Fibroblast of upper back skin (primary cell): ENCODE results near the gene TSSC4.

ENCODE experiments used
- DNase-seq: peaks from one replicate; pipeline ENCODE4 v3.0.0-alpha.2; 2013

TSSC4 gene

DNA sequence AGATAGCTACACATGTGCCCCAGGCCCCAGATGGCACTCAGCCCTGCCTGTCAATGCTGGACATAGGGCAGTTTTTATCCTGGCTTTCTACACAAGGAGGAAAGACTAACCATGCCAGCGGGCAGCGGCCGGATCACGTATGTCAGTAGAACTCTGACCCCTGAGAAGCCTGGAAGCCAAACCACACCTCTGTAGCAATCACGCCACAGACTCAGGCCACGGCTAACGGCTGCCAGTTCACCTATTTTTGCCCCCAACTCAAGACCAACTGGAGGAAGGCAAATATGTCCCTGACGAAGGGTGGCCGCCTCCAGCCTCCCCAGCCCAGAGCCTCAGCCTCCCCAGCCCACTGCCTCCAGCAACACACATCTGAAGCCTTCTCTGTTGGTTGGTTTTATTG lies 30.7 kb upstream of the TSSC4 start:
- DNase-seq: no peak

DNA sequence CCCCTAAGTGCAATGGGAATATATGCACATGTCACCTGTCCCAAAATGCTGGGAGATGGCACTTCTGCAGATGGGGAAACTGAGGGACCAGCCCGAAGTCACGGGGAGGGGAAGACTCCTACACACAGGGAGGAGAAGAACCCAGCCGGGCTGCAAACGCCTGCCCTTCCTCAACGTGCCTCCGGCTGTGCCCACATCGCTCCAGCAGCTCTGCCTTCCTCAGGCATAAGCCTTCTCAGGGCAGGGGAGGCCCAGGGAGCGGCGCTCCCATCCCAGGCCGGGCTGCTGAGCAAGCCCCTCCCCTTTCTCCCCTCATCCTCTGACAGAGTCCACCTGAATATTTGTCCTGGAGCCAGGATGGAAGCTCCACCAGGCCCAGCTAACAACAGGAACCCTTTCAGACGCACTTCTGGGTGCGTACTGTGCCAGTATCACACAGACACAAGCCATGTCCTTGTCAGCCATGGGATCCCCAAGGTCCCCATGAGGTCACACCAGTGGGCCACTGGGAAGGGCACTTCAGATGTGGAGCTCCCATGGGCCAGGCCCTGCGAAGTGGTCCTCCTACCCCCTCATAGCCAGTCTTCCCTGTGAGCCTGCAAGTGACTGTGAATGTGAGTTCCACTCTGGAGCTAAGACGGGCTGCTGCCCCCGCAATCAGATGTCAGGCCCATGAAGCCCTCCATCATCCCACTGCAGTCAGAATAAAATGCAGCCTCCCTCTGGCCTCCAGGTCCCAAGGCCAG lies 25.9 kb upstream of the TSSC4 start:
- no peak for DNase-seq

DNA sequence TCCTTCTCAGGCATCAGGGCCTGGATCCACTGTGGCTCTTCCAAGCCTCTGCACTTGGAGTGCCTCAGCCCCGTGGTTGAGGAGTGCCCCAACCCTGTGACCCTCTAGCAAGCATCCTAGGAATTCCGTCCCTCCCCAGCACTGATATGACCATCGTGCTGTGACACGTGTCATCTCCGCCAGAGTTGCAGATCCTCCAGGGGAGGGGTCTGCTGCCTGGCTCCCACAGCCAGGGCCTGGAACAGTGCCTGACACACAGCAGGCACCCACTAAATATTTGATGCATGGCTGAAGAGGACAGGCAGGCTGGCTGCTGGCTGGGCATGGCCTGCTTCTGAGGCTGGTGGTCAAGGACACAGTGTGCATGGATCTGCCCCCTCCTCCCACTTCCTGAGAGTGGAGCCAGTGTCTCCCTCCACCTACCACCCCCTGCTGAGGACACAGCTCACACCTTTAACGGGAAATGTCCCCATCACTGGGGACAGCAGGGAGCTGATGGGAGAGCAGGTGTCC lies 25.2 kb upstream of the TSSC4 start:
- DNase-seq: no peak

DNA sequence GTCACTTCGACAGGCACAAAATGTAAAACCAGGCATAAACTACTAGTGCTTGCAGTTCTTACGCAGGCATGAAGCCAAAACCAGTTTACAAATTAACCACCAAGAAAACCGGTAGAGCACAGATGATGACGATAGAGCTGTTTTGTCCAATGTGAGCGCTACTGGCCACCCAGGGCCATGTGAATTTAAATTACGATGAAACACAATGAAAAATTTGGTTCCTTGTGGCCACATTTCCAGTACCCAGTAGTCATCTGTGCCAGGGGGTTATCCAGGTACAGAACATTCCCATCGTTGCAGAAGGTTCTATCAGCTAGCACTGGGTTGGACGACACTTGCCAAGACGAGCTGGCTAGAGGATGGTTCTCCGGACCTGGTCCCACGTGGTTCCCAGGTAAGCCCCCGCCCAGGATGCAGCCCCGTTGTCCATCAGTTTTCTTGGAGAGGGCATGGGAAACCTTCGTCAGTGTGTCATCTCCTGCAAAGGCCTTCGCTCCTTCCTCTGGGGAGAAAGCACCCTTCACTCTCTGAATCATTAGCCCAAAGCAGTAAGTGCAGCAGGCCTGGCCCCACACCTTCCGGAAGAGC lies 24.5 kb upstream of the TSSC4 start:
- no peak for DNase-seq

DNA sequence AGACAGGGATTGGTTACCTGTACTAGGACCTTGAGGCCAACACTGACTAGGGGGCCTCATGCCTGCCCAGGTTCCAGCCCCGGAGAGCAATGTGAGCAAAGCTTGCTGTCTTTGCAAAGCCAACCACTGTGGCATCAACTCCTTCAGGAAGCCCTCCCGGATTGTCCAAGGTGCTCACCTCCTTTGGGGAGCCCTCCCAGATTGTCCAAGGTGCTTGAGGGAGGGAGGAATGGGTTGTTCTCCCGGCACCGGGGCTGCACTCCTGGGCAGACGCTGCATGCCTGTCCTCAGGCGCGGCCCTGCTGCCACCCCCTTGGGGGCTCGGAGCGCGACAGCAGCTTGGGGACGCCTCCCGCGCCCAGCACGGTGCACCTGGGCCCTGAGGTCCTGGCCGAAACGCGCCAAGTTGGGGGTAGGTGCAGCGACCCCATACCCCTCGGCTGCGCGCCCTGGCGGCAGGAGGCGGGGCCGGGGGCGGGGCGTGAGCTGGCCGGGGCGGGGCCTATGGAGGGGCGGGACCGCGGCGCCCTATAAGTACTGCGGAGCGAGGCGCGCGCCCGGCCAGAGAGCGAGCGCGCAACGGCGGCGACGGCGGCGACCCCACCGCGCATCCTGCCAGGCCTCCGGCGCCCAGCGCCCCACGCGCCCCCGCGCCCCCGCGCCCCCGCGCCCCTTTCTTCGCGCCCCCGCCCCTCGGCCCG lies 23.6 kb upstream of the TSSC4 start, which contains the start of gene CD81:
TSS of gene CD81 (plus strand) at position 560 of the 701 bp plus-strand sequence. CDS start 240 bp downstream, outside the sequence.
- DNase-seq: peak; percentile 31

DNA sequence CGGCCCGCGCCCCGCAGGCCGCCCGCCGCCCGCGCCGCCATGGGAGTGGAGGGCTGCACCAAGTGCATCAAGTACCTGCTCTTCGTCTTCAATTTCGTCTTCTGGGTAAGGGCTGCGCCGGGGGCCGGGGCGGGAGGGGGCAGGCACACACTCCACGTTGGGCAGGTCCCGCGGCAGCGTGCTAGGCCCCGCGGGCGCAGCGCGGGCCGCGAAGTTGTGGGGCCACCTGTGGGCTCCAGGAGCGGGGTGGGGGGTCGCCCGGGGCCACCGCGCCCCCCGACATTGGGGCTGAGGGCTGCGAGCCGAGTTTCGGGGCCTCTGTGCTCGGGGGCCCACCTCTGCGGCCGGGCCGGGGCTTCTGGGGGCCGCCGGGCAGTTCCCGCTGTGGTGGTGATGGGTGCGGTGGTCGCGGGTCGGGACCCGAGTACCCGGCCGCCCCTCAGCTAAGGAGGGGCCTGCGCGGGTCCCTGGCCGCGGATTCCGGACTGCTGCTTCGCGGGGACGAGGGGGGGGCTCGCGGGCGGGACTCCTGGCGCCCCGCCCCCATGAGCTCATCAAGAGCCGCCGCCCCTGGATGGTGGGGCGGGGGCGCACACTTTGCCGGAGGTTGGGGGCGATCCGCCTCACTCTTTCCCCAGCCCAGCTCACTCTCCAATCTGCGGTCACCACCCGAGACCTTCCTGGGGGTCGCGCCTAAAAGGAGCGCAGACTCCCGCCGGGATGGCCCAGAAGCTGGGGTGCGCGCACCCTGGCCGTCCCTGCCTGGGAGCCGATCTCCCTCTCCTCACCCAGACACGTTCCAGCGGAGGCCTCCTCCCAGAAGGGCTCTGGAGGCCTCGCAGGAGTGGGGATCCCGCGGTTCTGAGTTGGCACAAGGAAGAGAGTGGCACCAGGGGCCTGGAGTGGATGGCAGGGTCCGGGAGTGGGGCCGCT lies 22.8 kb upstream of the TSSC4 start:
- DNase-seq: peak; percentile 47

DNA sequence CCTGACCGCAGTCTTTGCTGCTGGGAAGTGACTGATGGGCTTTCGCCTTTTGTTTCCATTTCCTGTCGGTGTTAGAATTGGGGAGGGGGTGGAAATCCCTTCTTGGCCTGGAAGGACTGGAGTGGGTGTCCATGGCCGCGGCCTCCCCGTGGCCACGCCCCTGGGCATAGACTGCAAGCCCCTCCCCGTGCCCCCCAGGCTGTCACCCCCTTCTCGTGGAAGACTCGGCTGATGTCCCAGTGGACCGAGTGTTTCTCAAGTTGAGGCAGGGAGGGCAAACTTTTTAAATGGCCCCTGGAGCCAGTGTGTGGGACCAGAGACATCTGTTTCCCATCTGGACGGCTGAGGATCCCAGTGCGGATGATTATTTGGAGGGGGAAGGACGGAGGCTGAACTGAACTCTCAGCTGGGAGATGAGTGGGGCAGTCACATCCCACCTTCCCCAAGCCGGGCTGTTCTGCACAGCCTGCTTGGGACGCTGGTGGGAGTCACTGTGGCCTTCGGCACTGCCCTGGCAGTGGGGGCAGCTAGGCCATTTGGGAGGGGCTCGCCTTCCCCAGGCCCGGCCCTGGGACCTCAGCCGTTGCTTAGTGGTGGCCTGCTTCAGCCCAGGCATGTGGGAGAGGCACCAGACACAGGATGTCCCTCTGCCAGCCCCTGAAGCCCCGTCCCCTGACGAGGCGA lies 21.9 kb upstream of the TSSC4 start:
- peak; percentile 69 for DNase-seq

DNA sequence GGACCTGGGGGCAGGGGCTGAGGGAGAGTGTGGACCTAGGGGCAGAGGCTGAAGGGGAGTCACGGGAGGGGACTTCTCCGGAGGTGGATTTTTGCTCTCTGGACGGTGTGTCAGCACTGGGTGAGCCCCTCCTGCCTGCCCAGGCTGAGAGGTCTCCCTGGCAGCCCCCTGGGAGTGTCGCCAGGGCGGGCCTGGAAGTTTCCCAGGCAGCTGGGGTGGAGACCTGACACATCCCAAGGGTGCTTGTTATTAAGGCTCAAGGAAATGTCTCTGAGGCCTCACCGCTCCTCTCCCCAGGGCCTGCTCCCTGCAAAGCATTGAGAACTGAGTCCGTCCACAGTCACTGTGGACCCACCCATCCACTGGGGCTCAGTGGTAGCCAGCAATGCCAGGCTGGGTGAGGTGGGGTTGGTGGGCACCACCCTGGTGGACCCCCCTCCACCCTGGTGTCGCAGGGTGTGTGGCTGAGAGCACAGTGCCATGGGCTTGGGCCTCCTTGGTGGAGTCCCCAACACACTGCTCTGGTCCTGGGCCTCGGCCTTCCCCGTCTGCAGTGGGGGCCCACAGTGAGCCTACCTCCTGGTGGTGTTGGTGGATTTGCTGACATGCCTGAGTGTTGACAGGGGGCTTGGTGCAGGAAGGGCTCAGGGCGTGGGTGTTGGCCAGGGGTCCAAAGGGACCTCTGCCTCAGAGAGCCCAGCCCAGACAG lies 20.9 kb upstream of the TSSC4 start:
- no peak for DNase-seq

DNA sequence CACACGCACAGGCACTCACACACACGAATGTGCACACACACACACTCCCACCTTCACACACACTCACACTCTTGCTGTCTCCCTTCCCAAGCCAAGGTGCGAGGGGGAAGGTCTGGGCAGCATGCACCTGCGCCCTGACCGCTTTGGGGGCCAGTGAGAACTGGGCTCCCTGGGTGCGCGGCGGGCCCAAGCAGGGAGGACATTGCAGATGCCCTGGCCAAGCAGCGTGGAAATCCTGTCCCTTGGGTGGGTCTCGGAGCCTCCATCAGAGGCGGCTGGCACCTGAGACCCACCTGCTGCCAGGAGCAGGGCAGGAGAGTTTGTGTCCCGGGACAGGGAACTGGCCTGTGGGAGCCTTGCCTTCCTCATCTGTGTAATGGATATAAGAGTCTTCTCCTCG lies 20.2 kb upstream of the TSSC4 start:
- no peak for DNase-seq

DNA sequence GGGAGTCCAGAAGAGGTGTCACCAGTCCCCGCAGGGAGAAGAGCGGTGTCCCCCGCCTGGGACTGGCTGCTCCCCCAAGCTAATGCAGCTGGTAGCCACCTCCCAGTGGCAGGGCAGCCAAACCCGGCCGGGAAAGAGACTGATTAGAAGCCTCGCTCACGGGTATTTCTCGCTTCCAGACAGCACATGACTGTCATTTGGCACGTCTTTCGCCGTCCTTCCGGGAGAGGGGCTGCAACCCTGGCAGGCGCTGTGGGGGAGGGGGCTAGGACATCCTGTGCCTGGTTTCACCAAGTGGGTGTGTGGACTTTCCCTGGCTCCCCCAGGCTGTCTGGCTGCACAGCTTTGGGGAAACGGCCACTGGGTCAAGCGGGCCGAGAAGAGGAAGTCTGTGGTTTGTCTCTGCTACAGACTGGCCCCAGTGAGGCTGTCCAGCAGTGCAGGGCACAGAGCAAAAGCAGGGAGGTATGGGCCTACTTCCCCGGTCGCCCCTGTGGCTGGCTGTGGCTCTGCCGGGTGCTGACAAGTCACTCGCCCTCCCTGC lies 19.7 kb upstream of the TSSC4 start:
- DNase-seq: no peak

DNA sequence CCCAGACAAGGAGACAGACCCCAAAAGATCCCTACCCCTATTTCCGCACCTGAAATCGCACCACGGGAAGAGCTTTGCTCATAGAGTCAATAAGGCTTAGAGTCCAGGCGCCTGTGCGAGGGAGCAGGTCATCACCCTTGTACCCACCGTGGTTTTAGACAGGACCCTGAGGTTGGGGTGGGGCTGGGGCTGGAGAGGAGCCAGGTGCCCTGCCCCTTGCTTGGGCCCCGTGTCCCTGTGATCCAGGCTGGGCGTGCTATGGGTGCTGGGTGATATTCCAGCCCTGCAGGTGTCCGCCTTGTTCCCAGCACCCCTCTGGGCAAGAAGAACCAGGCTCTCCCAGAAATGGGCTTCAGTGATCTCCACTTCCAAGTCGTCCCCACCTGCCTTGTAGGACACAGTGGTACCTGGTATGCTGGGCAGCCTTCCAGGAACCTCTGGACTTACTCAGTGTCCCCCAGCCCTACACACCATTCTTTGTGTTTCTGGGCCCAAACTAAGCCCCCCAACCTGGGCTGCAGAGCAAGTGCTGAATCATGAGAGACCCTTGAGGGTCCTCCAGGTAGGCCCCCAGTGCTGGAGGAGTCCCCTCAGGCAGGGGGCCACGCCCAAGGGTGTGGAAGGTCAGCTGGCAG lies 18.9 kb upstream of the TSSC4 start:
- DNase-seq: no peak

DNA sequence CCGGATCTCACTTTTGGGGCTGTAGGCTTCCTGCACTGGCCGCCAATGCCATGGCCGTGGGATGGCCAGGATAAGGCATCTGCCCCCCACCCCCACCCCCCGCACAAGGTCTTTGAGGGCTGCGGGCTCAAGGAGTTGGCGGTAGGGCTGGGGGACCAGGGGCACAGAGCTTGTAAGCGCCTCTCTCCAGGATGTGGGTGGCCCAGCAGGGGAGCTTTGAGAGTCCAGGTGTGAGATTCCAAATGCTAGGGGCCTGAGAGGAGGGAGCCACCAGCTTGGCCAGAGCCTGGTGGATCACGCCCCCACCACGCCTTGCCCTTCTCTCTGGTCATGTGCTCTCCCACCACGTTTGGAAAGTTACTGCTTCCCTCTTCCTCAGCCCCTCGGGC lies 18.4 kb upstream of the TSSC4 start:
- DNase-seq: no peak

DNA sequence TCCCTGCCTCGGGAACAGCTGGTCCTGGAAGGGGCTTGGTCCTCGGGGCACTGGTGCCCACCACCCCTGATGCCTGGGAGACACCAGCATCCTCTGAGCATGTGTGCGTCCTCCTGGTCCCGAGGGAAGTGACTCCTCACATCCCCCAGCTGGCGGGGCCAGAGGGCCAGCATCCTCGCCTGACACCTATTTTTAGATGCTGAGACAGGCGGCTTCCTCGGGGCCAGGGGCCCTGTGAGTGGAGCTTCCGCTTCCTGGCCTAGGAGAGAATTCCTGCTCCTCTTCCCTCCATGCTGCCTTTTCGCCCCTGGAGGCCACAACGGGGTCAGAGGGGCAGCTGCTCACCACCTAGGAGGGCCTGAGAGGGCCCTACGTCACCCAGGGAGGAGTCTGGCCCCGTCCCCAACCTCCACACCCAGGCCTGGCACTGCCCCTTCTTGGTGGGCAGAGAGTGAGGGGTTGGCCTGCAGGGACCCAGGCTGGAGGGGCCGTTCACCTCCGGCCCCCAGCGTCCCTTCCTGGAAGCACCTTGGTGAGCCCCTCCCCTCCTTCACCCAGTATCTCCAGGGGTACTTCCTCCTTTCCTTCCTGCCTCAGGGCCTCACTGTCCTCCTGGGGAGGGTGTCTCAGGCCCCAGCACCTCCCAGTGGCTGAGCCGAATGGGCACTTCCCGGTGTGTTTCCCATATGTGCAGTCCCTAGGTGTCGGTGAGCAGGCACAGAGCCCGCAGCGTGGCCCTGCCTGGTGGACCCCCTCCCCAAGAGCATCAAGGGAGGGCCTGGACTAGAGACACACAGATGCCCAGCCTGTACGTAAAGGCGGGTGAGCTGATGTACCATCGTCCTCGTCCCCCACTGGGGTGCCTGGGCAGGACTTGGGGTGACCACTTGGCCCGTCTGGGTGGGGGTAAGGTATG lies 17.4 kb upstream of the TSSC4 start:
- DNase-seq: peak; percentile 37

DNA sequence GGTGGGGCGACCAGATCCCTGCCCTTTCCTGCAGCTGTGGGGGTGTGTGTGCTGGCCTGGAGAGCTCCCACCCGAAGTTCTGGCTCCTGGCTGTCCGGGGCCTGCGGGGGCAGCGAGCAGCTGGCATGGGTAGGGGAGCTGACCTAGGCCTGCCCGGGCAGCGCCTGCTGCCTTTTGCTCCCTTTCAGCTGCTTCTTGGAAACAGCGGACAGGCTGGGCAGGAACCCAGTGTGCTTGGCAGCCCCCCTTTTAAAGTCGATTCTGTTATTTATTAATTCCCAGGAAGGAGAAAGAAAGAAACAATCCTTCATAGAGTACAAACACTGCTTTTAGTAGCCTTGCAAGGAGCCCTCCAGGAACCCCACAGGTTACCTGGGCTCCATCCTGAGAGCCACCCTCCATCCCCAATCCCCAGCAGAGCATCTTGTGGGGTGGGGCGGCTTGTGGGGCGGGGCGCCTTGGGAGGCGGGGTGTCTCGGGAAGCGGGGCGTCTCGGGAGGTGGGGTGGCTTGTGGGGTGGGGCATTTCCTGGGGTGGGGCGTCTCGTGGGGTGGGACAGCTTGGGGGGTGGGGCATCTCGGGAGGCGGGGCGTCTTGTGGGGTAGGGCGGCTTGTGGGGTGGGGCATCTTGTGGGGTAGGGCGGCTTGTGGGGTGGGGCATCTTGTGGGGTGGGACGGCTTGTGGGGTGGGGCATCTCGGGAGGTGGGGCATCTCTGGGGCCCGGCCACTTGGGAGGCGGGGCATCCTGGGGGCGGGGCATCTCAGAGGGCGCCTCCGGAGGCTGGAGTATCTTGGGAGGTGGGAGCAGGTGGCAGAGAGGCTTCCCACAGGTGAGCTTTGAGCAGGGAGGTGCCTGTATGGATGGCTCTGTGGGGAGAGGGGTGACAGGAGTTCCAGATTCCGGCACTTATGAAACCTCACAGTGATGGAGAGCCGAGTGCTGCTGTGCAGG lies 16.4 kb upstream of the TSSC4 start:
- DNase-seq: no peak

DNA sequence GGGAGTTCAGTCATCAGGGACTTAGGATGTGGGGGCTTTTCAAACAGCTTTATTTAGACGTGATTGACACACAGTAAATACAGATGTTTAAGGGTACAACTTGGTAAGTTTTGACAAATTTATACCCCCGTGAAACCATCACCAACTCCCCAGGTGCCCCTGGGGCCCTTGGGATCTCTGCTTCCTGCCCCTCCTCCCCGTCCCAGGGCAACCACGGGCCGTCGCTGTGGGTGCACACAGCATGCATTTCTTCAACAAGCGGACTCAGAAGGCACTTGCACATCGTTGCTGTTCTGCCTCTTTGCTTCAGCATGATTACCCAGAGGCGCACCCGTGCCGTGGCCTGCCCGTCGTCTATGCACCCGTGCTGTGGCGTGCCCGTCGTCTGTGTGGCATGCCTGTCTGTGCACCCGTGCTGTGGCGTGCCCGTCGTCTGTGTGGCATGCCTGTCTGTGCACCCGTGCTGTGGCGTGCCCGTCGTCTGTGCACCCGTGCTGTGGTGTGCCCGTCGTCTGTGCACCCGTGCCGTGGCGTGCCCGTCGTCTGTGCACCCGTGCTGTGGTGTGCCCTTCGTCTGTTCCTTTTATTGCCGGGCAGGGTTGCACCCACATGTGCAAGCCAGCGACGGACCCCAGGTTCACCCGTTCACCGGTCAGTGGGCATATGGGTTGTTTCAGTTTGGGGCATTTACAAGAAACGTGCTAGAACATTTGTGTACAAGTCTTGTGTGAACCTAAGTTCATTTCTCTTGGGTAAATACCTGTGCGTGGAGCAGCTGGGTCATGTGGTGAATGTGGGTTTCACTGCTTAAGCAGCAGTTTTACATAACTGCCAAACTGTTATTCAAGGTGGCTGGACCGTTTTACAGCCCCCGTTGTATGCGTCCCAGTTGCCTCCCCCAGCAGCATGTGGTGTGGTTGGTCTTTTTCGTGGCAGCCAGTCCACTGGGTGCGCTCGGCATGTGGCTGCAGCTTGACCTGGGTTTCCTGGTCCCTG lies 15.1 kb upstream of the TSSC4 start:
- DNase-seq: no peak

DNA sequence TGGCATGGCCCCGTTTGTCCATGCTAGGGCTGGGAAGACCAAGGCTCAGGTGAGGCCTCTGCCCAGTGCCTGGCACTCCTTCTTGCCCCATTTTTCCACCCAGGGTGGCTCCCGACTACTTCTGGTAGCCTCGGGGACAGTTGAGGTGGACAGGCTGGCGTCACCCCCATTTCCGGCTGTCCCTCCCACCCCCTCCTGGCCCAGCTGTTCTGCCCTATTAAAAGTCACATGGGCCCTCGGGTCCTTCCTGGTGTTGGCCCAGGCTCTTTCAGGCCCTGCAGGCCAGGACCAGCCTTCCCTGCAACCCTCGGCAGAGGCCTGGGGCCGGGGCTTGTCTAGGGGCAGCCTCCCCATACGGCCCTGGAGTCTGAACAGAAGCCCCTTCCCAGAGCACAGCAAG lies 14.0 kb upstream of the TSSC4 start:
- DNase-seq: no peak
